ENCODE measurements around the gene NCOR1. TPM values are rescaled to one million over a fixed set of nuclear protein-coding genes. Genes with fewer than 3 reads are reported as not detected.
A peak's percentile ranks its signal among the peaks of the same experiment; 100 is the strongest.

NCOR1 gene
- total RNA-seq, 1 experiment from 2014 or later: 124 TPM

DNA sequence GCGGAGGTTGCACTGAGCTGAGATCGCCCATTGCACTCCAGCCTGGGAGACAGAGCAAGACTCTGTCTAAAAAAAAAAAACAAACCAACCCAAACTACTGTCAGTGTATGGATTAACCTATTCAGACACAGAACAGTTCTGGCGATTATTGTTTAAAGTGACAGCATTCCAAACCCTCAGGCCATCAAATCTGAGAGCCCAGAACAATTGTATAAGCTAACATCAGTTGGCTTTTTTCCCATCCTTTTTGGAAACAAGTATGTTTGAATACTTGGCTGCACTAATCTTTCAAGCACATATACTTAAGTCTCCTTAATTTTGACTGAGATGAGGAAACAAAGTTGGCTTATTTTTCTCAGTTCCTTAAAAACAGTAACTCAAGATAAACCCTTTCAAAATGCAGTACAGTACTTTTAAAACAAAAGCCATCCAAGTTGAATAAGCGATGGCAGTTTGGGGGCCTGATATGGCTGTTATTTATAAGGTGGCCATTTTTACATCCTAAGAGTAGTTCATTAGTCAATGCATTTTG lies 217.2 kb downstream of the NCOR1 start:
- ATAC-seq (no peak), DNase-seq (ENCODE audit: low spot score) (no peak)
- peak overlapping the region; percentile 89; the same call in 1 of the 2 replicates for H3K4me3 Mint-ChIP-seq
- peaks cover 17% of the 10 kb centered on the region for H3K4me1 Mint-ChIP-seq
- TF ChIP-seq FOXP1 (CRISPR knock-in tag; IDR thresholded peaks at IDR 0.05; ENCODE audit: borderline replicate concordance): no peak
- no peak for TF ChIP-seq OVOL2 (CRISPR knock-in tag; IDR thresholded peaks at IDR 0.05; ENCODE audit: borderline replicate concordance)
- TF ChIP-seq NR3C1 (CRISPR knock-in tag; conservative IDR thresholded peaks at IDR 0.05; ENCODE audit: low read depth): no peak
- TF ChIP-seq KAT7 (CRISPR knock-in tag; IDR thresholded peaks at IDR 0.05; ENCODE audit: borderline replicate concordance): no peak
- TF ChIP-seq, protein P1, sequence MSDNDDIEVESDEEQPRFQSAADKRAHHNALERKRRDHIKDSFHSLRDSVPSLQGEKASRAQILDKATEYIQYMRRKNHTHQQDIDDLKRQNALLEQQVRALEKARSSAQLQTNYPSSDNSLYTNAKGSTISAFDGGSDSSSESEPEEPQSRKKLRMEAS (CRISPR knock-in tag; IDR thresholded peaks at IDR 0.05): no peak
- peaks cover 30% of the 10 kb centered on the region for H3K36me3 Mint-ChIP-seq
- H3K9me3 Mint-ChIP-seq: peaks cover 10% of the 10 kb centered on the region
- POLR2A ChIA-PET: no interaction called here
- H3K27ac Mint-ChIP-seq: no peak overlapping the region
- H3K27me3 Mint-ChIP-seq (ENCODE audit: low read depth): no peaks in the 10 kb centered on the region
- CTCF ChIA-PET: interaction anchor here (0.7 to 4.7 kb wide), 5 partner anchors 40 to 750 kb away, joined by 3 to 47 read pairs (median 4); partner anchors contain the start of gene ADORA2B

DNA sequence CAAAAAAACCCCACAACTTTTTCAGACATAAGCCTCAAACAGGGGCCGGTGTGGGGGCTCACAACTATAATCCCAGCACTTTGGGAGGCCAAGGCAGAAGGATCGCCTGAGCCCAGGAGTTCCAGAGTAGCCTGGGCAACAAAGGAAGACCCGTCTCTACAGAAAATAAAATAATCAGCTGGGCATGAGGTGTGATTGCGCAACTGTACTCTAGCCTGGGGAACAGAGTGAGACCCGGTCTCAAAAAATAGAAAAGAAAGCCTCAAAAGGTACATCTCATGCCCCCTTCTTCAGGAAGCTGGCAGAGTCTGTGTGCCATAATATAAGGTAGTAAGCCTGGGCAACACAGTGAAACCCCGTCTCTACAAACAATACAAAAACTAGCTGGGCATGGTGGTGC lies 219.0 kb downstream of the NCOR1 start:
- ATAC-seq (no peak), DNase-seq (ENCODE audit: low spot score) (no peak)
- Mint-ChIP-seq H3K4me1 (peaks cover 9% of the 10 kb centered on the region), H3K27ac (no peak overlapping the region), H3K36me3 (peaks cover 12% of the 10 kb centered on the region), H3K9me3 (peaks cover 2% of the 10 kb centered on the region), H3K27me3 (ENCODE audit: low read depth) (no peaks in the 10 kb centered on the region), H3K4me3 (no peak overlapping the region)
- CTCF ChIA-PET: interaction anchor here (0.6 to 4.7 kb wide), 3 partner anchors 30 to 158 kb away, joined by 3 to 47 read pairs (median 3); partner anchors contain the start of gene ADORA2B
- POLR2A ChIA-PET: no interaction called here
- TF ChIP-seq RORB (CRISPR knock-in tag; IDR thresholded peaks at IDR 0.05): no peak
- no peak for TF ChIP-seq ZNF423 (CRISPR knock-in tag; IDR thresholded peaks at IDR 0.05)
- TF ChIP-seq, protein P2, sequence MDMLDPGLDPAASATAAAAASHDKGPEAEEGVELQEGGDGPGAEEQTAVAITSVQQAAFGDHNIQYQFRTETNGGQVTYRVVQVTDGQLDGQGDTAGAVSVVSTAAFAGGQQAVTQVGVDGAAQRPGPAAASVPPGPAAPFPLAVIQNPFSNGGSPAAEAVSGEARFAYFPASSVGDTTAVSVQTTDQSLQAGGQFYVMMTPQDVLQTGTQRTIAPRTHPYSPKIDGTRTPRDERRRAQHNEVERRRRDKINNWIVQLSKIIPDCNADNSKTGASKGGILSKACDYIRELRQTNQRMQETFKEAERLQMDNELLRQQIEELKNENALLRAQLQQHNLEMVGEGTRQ (CRISPR knock-in tag; IDR thresholded peaks at IDR 0.05): no peak
- no peak for TF ChIP-seq FOXK1 (CRISPR knock-in tag; IDR thresholded peaks at IDR 0.05)
- TF ChIP-seq, protein P3, sequence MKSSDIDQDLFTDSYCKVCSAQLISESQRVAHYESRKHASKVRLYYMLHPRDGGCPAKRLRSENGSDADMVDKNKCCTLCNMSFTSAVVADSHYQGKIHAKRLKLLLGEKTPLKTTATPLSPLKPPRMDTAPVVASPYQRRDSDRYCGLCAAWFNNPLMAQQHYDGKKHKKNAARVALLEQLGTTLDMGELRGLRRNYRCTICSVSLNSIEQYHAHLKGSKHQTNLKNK (CRISPR knock-in tag; IDR thresholded peaks at IDR 0.05): no peak
- no peak for TF ChIP-seq NR1H2 (CRISPR knock-in tag; IDR thresholded peaks at IDR 0.05)
- TF ChIP-seq, protein P4, sequence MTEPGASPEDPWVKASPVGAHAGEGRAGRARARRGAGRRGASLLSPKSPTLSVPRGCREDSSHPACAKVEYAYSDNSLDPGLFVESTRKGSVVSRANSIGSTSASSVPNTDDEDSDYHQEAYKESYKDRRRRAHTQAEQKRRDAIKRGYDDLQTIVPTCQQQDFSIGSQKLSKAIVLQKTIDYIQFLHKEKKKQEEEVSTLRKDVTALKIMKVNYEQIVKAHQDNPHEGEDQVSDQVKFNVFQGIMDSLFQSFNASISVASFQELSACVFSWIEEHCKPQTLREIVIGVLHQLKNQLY (CRISPR knock-in tag; IDR thresholded peaks at IDR 0.05): no peak
- TF ChIP-seq OVOL2 (CRISPR knock-in tag; IDR thresholded peaks at IDR 0.05; ENCODE audit: borderline replicate concordance): no peak
- TF ChIP-seq, protein P5, sequence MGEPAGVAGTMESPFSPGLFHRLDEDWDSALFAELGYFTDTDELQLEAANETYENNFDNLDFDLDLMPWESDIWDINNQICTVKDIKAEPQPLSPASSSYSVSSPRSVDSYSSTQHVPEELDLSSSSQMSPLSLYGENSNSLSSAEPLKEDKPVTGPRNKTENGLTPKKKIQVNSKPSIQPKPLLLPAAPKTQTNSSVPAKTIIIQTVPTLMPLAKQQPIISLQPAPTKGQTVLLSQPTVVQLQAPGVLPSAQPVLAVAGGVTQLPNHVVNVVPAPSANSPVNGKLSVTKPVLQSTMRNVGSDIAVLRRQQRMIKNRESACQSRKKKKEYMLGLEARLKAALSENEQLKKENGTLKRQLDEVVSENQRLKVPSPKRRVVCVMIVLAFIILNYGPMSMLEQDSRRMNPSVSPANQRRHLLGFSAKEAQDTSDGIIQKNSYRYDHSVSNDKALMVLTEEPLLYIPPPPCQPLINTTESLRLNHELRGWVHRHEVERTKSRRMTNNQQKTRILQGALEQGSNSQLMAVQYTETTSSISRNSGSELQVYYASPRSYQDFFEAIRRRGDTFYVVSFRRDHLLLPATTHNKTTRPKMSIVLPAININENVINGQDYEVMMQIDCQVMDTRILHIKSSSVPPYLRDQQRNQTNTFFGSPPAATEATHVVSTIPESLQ (CRISPR knock-in tag; IDR thresholded peaks at IDR 0.05): no peak
- TF ChIP-seq JAZF1 (CRISPR knock-in tag; IDR thresholded peaks at IDR 0.05): no peak
- no peak for TF ChIP-seq KAT7 (CRISPR knock-in tag; IDR thresholded peaks at IDR 0.05; ENCODE audit: borderline replicate concordance)
- no peak for TF ChIP-seq ZNF317 (CRISPR knock-in tag; IDR thresholded peaks at IDR 0.05; ENCODE audit: borderline replicate concordance, low read depth)
- no peak for TF ChIP-seq GTF2I (CRISPR knock-in tag; conservative IDR thresholded peaks at IDR 0.05)
- no peak for TF ChIP-seq ZNF263 (CRISPR knock-in tag; IDR thresholded peaks at IDR 0.05; ENCODE audit: low read depth)
- TF ChIP-seq, protein P6, sequence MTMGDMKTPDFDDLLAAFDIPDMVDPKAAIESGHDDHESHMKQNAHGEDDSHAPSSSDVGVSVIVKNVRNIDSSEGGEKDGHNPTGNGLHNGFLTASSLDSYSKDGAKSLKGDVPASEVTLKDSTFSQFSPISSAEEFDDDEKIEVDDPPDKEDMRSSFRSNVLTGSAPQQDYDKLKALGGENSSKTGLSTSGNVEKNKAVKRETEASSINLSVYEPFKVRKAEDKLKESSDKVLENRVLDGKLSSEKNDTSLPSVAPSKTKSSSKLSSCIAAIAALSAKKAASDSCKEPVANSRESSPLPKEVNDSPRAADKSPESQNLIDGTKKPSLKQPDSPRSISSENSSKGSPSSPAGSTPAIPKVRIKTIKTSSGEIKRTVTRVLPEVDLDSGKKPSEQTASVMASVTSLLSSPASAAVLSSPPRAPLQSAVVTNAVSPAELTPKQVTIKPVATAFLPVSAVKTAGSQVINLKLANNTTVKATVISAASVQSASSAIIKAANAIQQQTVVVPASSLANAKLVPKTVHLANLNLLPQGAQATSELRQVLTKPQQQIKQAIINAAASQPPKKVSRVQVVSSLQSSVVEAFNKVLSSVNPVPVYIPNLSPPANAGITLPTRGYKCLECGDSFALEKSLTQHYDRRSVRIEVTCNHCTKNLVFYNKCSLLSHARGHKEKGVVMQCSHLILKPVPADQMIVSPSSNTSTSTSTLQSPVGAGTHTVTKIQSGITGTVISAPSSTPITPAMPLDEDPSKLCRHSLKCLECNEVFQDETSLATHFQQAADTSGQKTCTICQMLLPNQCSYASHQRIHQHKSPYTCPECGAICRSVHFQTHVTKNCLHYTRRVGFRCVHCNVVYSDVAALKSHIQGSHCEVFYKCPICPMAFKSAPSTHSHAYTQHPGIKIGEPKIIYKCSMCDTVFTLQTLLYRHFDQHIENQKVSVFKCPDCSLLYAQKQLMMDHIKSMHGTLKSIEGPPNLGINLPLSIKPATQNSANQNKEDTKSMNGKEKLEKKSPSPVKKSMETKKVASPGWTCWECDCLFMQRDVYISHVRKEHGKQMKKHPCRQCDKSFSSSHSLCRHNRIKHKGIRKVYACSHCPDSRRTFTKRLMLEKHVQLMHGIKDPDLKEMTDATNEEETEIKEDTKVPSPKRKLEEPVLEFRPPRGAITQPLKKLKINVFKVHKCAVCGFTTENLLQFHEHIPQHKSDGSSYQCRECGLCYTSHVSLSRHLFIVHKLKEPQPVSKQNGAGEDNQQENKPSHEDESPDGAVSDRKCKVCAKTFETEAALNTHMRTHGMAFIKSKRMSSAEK (CRISPR knock-in tag; IDR thresholded peaks at IDR 0.05; ENCODE audit: borderline replicate concordance): no peak
- TF ChIP-seq, protein P7, sequence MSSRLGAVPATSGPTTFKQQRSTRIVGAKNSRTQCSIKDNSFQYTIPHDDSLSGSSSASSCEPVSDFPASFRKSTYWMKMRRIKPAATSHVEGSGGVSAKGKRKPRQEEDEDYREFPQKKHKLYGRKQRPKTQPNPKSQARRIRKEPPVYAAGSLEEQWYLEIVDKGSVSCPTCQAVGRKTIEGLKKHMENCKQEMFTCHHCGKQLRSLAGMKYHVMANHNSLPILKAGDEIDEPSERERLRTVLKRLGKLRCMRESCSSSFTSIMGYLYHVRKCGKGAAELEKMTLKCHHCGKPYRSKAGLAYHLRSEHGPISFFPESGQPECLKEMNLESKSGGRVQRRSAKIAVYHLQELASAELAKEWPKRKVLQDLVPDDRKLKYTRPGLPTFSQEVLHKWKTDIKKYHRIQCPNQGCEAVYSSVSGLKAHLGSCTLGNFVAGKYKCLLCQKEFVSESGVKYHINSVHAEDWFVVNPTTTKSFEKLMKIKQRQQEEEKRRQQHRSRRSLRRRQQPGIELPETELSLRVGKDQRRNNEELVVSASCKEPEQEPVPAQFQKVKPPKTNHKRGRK (CRISPR knock-in tag; IDR thresholded peaks at IDR 0.05; ENCODE audit: borderline replicate concordance): no peak
- TF ChIP-seq HMGA2 (CRISPR knock-in tag; IDR thresholded peaks at IDR 0.05): no peak
- TF ChIP-seq TCF7 (CRISPR knock-in tag; IDR thresholded peaks at IDR 0.05; ENCODE audit: low read depth): no peak

All from WTC11 (cell line).